ENCODE data around the gene SIGMAR1.

The SIGMAR1 gene

GRCh38 chr9:34654323-34655051, 16.9 kb upstream of the SIGMAR1 start:
- no peak for TF ChIP-seq CTCF (IDR thresholded peaks at IDR 0.05; ENCODE audit: extremely low read depth, missing control alignments)
- DNase-seq (ENCODE audit: low spot score), result no peak

GRCh38 chr9:34653151-34654072, 15.8 kb upstream of the SIGMAR1 start:
- TF ChIP-seq CTCF (IDR thresholded peaks at IDR 0.05; ENCODE audit: extremely low read depth, missing control alignments), result no peak
- no peak for DNase-seq (ENCODE audit: low spot score)

GRCh38 chr9:34652602-34653000, 15.0 kb upstream of the SIGMAR1 start:
- no peak for DNase-seq (ENCODE audit: low spot score)
- no peak for TF ChIP-seq CTCF (IDR thresholded peaks at IDR 0.05; ENCODE audit: extremely low read depth, missing control alignments)

- TF ChIP-seq CTCF (IDR thresholded peaks at IDR 0.05; ENCODE audit: extremely low read depth, missing control alignments), result no peak
- DNase-seq (ENCODE audit: low spot score), result no peak
Measured at GRCh38 chr9:34651876-34652601, 14.5 kb upstream of the SIGMAR1 start, which contains the start of gene IL11RA. IL11RA (plus strand) TSS chr9:34652185; CDS start chr9:34655218, 3,033 bp downstream.

GRCh38 chr9:34651321-34651720, 13.7 kb upstream of the SIGMAR1 start:
- no peak for TF ChIP-seq CTCF (IDR thresholded peaks at IDR 0.05; ENCODE audit: extremely low read depth, missing control alignments)
- DNase-seq (ENCODE audit: low spot score), result no peak

GRCh38 chr9:34650816-34651215, 13.2 kb upstream of the SIGMAR1 start:
- TF ChIP-seq CTCF (IDR thresholded peaks at IDR 0.05; ENCODE audit: extremely low read depth, missing control alignments), result no peak
- no peak for DNase-seq (ENCODE audit: low spot score)

Data from GM20000 (cell line).